ENCODE results near the gene MMP11.

Gene MMP11

GRCh38 chr22:23789121-23789520, 16.5 kb downstream of the MMP11 start:
- DNase-seq (ENCODE audit: low read depth), result no peak
- TF ChIP-seq, protein P1, sequence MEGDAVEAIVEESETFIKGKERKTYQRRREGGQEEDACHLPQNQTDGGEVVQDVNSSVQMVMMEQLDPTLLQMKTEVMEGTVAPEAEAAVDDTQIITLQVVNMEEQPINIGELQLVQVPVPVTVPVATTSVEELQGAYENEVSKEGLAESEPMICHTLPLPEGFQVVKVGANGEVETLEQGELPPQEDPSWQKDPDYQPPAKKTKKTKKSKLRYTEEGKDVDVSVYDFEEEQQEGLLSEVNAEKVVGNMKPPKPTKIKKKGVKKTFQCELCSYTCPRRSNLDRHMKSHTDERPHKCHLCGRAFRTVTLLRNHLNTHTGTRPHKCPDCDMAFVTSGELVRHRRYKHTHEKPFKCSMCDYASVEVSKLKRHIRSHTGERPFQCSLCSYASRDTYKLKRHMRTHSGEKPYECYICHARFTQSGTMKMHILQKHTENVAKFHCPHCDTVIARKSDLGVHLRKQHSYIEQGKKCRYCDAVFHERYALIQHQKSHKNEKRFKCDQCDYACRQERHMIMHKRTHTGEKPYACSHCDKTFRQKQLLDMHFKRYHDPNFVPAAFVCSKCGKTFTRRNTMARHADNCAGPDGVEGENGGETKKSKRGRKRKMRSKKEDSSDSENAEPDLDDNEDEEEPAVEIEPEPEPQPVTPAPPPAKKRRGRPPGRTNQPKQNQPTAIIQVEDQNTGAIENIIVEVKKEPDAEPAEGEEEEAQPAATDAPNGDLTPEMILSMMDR (conservative IDR thresholded peaks at IDR 0.05; ENCODE audit: control insufficient read depth, insufficient read depth, low read depth, low read length), result no peak
- H3K4me3 ChIP-seq (ENCODE audit: control insufficient read depth, low read depth, low read length), result no peak overlapping the region

DNA sequence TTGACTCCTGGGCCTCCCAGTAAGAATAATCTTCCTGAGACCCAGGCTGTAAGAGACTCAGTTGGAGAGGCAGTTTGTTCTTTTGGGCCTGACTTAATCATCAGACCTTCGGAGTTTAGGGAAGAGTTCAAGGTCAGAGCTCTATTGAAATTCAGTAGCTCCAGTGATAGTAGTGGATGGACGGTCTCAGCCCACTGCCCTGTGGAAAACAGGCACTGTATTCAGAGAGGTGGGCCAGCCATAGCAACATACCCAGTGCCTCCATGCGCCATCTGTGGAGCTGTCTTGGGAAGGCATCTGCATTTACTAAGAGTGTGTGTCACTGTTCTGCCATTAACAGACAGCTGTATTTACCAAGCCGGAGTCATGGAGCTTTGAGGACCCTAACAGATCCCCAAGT, 17.0 kb downstream of the MMP11 start:
- TF ChIP-seq, protein P1 (conservative IDR thresholded peaks at IDR 0.05; ENCODE audit: control insufficient read depth, insufficient read depth, low read depth, low read length), result peak; percentile 3
- DNase-seq (ENCODE audit: low read depth), result no peak
- H3K4me3 ChIP-seq (ENCODE audit: control insufficient read depth, low read depth, low read length), result no peak overlapping the region

- TF ChIP-seq, protein P1 (conservative IDR thresholded peaks at IDR 0.05; ENCODE audit: control insufficient read depth, insufficient read depth, low read depth, low read length), result no peak
- no peak overlapping the region for H3K4me3 ChIP-seq (ENCODE audit: control insufficient read depth, low read depth, low read length)
- peak; percentile 89 for DNase-seq (ENCODE audit: low read depth)
Observed at GRCh38 chr22:23790819-23791737, 18.4 kb downstream of the MMP11 start.

DNA sequence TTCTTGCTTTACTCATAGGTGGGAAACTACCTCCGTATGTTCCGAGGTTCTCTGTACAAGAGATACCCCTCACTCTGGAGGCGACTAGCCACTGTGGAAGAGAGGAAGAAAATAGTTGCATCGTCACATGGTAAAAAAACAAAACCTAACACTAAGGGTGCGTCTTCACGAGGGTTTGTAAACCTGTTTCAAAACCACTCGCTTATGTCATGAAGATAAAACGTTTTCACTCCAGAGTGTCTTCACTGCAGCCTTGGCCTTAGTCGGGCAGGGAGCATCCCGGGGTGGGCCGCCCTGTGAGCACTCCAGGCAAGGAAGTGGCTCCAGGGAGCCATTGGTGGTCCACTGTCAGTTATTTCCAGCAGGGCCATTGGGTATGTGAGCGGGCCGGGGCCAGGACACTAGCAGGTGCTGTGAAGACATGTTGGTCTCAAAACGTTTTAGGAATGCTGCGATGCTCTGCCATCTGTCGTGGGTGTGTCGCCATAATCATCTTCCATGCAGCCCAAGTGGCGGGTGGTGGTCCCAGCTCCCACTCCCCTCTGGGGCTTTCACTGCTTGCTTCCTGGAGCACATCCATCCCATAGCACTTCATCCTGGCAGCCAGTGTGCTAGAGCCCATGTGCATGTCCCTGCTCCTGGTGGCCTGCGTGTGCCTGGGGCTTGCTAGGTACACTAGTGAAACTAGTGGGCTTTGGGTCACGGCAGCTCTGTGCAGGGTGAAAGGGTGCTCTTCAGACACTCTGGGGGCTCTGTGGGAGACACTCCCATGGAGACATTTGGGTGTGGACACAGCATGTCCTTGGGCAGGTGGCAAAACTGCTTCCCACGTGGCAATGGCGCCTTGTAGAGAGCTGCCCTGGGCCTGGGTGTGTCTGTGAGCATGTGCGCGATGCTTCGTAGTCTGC, 19.3 kb downstream of the MMP11 start:
- H3K4me3 ChIP-seq (ENCODE audit: control insufficient read depth, low read depth, low read length), result no peak overlapping the region
- peak; percentile 35 for DNase-seq (ENCODE audit: low read depth)
- TF ChIP-seq, protein P1 (conservative IDR thresholded peaks at IDR 0.05; ENCODE audit: control insufficient read depth, insufficient read depth, low read depth, low read length), result no peak

GRCh38 chr22:23793326-23793725, 20.7 kb downstream of the MMP11 start:
- H3K4me3 ChIP-seq (ENCODE audit: control insufficient read depth, low read depth, low read length), result no peak overlapping the region
- no peak for DNase-seq (ENCODE audit: low read depth)
- TF ChIP-seq, protein P1 (conservative IDR thresholded peaks at IDR 0.05; ENCODE audit: control insufficient read depth, insufficient read depth, low read depth, low read length), result no peak

GRCh38 chr22:23796461-23796860, 23.8 kb downstream of the MMP11 start:
- H3K4me3 ChIP-seq (ENCODE audit: control insufficient read depth, low read depth, low read length), result no peak overlapping the region
- TF ChIP-seq, protein P1 (conservative IDR thresholded peaks at IDR 0.05; ENCODE audit: control insufficient read depth, insufficient read depth, low read depth, low read length), result no peak

More at GRCh38 chr22:23796461-23796860, 23.8 kb downstream of the MMP11 start:
- peak; percentile 54 for DNase-seq (ENCODE audit: low read depth)
